ENCODE measurements around the gene TRIM24. TPM values are rescaled to one million over a fixed set of nuclear protein-coding genes. Genes with fewer than 3 reads are reported as not detected.

Gene TRIM24
- polyA plus RNA-seq, 3 donors, result 3.5 to 8.9 (median 6.0) TPM

GRCh38 chr7:138622841-138623240 lies 162.8 kb downstream of the TRIM24 start:
- Mint-ChIP-seq H3K4me3 (no peak overlapping the region), H3K9me3 (peaks cover 0 to 2% (median 0%) of the 10 kb centered on the region in 7 donors), H3K4me1 (peaks cover 19% of the 10 kb centered on the region), H3K27ac (no peak overlapping the region), H3K27me3 (ENCODE audit: low read depth in 3 of 3) (peaks cover 0 to 2% (median 2%) of the 10 kb centered on the region in 3 donors), H3K36me3 (no peaks in the 10 kb centered on the region)
- Histone ChIP-seq H3K27ac (ENCODE audit: low read depth in 1 of 2, low read length in 2 of 2) (no peak overlapping the region), H2AFZ (ENCODE audit: insufficient read depth, low read depth, low read length, poor library complexity, severe bottlenecking) (no peak overlapping the region), H3K9ac (ENCODE audit: insufficient read depth, low read length, poor library complexity, severe bottlenecking) (no peak overlapping the region), H3K4me2 (replicated peaks; ENCODE audit: extremely low read depth, low read length, poor library complexity, severe bottlenecking) (no peak overlapping the region), H3K4me1 (ENCODE audit: control insufficient read depth in 1 of 2, insufficient read depth in 2 of 2, low read length in 2 of 2) (peaks cover 7 to 14% of the 10 kb centered on the region in 2 donors), H3K27me3 (ENCODE audit: control insufficient read depth in 2 of 2, insufficient read depth in 2 of 2, low read length in 2 of 2) (no peaks in the 10 kb centered on the region), H4K20me1 (ENCODE audit: insufficient read depth, low read length) (no peaks in the 10 kb centered on the region), H3K79me2 (ENCODE audit: insufficient read depth, low read length) (no peaks in the 10 kb centered on the region), H3K9me3 (replicated peaks in 1 of 2; ENCODE audit: control insufficient read depth in 1 of 2, insufficient read depth in 1 of 2, low read length in 2 of 2) (no peaks in the 10 kb centered on the region), H3K4me3 (replicated peaks in 1 of 3; ENCODE audit: low read depth in 2 of 3, low read length in 3 of 3) (no peak overlapping the region), H3K36me3 (replicated peaks in 1 of 2; ENCODE audit: control insufficient read depth in 1 of 2, insufficient read depth in 2 of 2, low read length in 2 of 2) (no peaks in the 10 kb centered on the region)
- no CpG with 5 or more reads among the region's 1 CpG for WGBS (ENCODE audit: insufficient coverage)
- intact Hi-C loops (cut with micrococcal nuclease), result no loop called here
- no peak for TF ChIP-seq CTCF (IDR thresholded peaks at IDR 0.05)
- DNase-seq, result no peak

- peaks cover 19% of the 10 kb centered on the region for H3K4me1 Mint-ChIP-seq
- Histone ChIP-seq H4K20me1 (ENCODE audit: insufficient read depth, low read length) (no peaks in the 10 kb centered on the region), H3K79me2 (ENCODE audit: insufficient read depth, low read length) (no peaks in the 10 kb centered on the region), H3K9me3 (replicated peaks in 1 of 2; ENCODE audit: control insufficient read depth in 1 of 2, insufficient read depth in 1 of 2, low read length in 2 of 2) (no peaks in the 10 kb centered on the region), H3K4me3 (replicated peaks in 1 of 3; ENCODE audit: low read depth in 2 of 3, low read length in 3 of 3) (no peak overlapping the region), H3K36me3 (replicated peaks in 1 of 2; ENCODE audit: control insufficient read depth in 1 of 2, insufficient read depth in 2 of 2, low read length in 2 of 2) (no peaks in the 10 kb centered on the region), H3K27me3 (ENCODE audit: control insufficient read depth in 2 of 2, insufficient read depth in 2 of 2, low read length in 2 of 2) (no peaks in the 10 kb centered on the region), H3K27ac (ENCODE audit: low read depth in 1 of 2, low read length in 2 of 2) (no peak overlapping the region), H2AFZ (ENCODE audit: insufficient read depth, low read depth, low read length, poor library complexity, severe bottlenecking) (peak overlapping the region; percentile 60), H3K9ac (ENCODE audit: insufficient read depth, low read length, poor library complexity, severe bottlenecking) (no peak overlapping the region), H3K4me1 (ENCODE audit: control insufficient read depth in 1 of 2, insufficient read depth in 2 of 2, low read length in 2 of 2) (peaks cover 7 to 14% of the 10 kb centered on the region in 2 donors), H3K4me2 (replicated peaks; ENCODE audit: extremely low read depth, low read length, poor library complexity, severe bottlenecking) (peak overlapping the region; percentile 14)
- no peak for DNase-seq
- intact Hi-C loops (cut with micrococcal nuclease), result no loop called here
- TF ChIP-seq CTCF (IDR thresholded peaks at IDR 0.05), result no peak
- peaks cover 0 to 2% (median 0%) of the 10 kb centered on the region in 7 donors for H3K9me3 Mint-ChIP-seq
- WGBS (ENCODE audit: insufficient coverage), result no CpG with 5 or more reads among the region's 3 CpGs
- H3K27ac Mint-ChIP-seq, result no peak overlapping the region
- no peaks in the 10 kb centered on the region for H3K36me3 Mint-ChIP-seq
- H3K27me3 Mint-ChIP-seq (ENCODE audit: low read depth in 3 of 3), result peaks cover 0 to 4% (median 2%) of the 10 kb centered on the region in 3 donors
- H3K4me3 Mint-ChIP-seq, result no peak overlapping the region
Observed at GRCh38 chr7:138625084-138625848, 165.2 kb downstream of the TRIM24 start.

Measured in CD14-positive monocyte (primary cell).